Activated naive CD4-positive, alpha-beta T cell treated with anti-CD3 and anti-CD28 coated beads for 36 hours (primary cell): ENCODE results near the gene CLCN6. TPM values are rescaled to one million over a fixed set of nuclear protein-coding genes. Genes with fewer than 3 reads are reported as not detected.
A peak's percentile ranks its signal among the peaks of the same experiment; 100 is the strongest.

Experiments used
- CTCF ChIA-PET: fragments of 350-600 bp; sonication (Branson Sonifier 250); formaldehyde crosslinking; loops from one replicate; lab custom pipeline; 2021; ENCODE audit warnings: antibody characterized with exemption; lab: Charles Lee
- DNase-seq: peaks from one replicate; pipeline ENCODE4 v3.0.0-alpha.2; 2020
- H3K27ac Mint-ChIP-seq: one replicate; pipeline ENCODE4 v1.8.0; 2021; ENCODE audit warnings: mild to moderate bottlenecking, mixed read lengths
- H3K27me3 Mint-ChIP-seq: one replicate; pipeline ENCODE4 v1.8.0; 2021; ENCODE audit warnings: low read depth, mixed read lengths
- H3K36me3 Mint-ChIP-seq: one replicate; pipeline ENCODE4 v1.8.0; 2021; ENCODE audit warnings: low read depth, mixed read lengths
- H3K4me1 Mint-ChIP-seq: one replicate; pipeline ENCODE4 v1.8.0; 2021; ENCODE audit warnings: low read depth, mixed read lengths
- H3K4me3 Mint-ChIP-seq: one replicate; pipeline ENCODE4 v1.8.0; 2021; ENCODE audit warnings: mild to moderate bottlenecking, moderate library complexity, mixed read lengths
- H3K9me3 Mint-ChIP-seq: one replicate; pipeline ENCODE4 v1.8.0; 2021; ENCODE audit warnings: mixed read lengths
- intact Hi-C: fragments of 100-400 bp; cut with micrococcal nuclease; formaldehyde crosslinking; loops from one replicate; pipeline ENCODE4 v1.15.1; 2023
- total RNA-seq, 2 experiments: library from RNA; stranded (reverse); gene quantifications; one replicate each; pipeline ENCODE4 v1.2.3, GENCODE V29; 2021

The CLCN6 gene
- total RNA-seq, 2 experiments from 2014 or later: 11.3 to 11.6 TPM

GRCh38 chr1:11831945-11832725, 26.1 kb downstream of the CLCN6 start:
- H3K27me3 Mint-ChIP-seq: no peaks in the 10 kb centered on the region
- peaks cover 11% of the 10 kb centered on the region for H3K36me3 Mint-ChIP-seq
- intact Hi-C loops: no loop called here
- H3K9me3 Mint-ChIP-seq: no peaks in the 10 kb centered on the region
- CTCF ChIA-PET: interaction anchor here (1.5 kb wide), 1 partner anchor 60 kb away, joined by 3 read pairs; no protein-coding TSS in a partner anchor
- no peak overlapping the region for H3K4me3 Mint-ChIP-seq
- DNase-seq: no peak
- H3K4me1 Mint-ChIP-seq: no peaks in the 10 kb centered on the region
- no peak overlapping the region for H3K27ac Mint-ChIP-seq

GRCh38 chr1:11833497-11833896, 27.5 kb downstream of the CLCN6 start:
- no peak overlapping the region for H3K27ac Mint-ChIP-seq
- H3K36me3 Mint-ChIP-seq: peaks cover 12% of the 10 kb centered on the region
- no peaks in the 10 kb centered on the region for H3K27me3 Mint-ChIP-seq
- no peaks in the 10 kb centered on the region for H3K9me3 Mint-ChIP-seq
- intact Hi-C loops: no loop called here
- no peaks in the 10 kb centered on the region for H3K4me1 Mint-ChIP-seq
- H3K4me3 Mint-ChIP-seq: no peak overlapping the region
- CTCF ChIA-PET: no interaction called here
- no peak for DNase-seq

GRCh38 chr1:11833900-11834299, 27.9 kb downstream of the CLCN6 start:
- Mint-ChIP-seq H3K27me3 (no peaks in the 10 kb centered on the region), H3K4me1 (no peaks in the 10 kb centered on the region), H3K27ac (no peak overlapping the region), H3K9me3 (no peaks in the 10 kb centered on the region), H3K36me3 (peaks cover 14% of the 10 kb centered on the region), H3K4me3 (no peak overlapping the region)
- intact Hi-C loops: no loop called here
- CTCF ChIA-PET: no interaction called here
- DNase-seq: no peak

GRCh38 chr1:11835441-11836225, 29.6 kb downstream of the CLCN6 start:
- intact Hi-C loops: loop anchor here (5.0 kb wide), 1 partner anchor 132 kb away; no protein-coding TSS in a partner anchor
- Mint-ChIP-seq H3K4me1 (no peaks in the 10 kb centered on the region), H3K27me3 (no peaks in the 10 kb centered on the region), H3K9me3 (no peaks in the 10 kb centered on the region), H3K4me3 (no peak overlapping the region), H3K27ac (no peak overlapping the region), H3K36me3 (peaks cover 15% of the 10 kb centered on the region)
- DNase-seq: no peak
- CTCF ChIA-PET: interaction anchor here (0.7 to 1.0 kb wide), 2 partner anchors 9 to 28 kb away, joined by 3 to 4 read pairs; no protein-coding TSS in a partner anchor

GRCh38 chr1:11836955-11837766, 31.2 kb downstream of the CLCN6 start:
- no peak for DNase-seq
- peaks cover 20% of the 10 kb centered on the region for H3K36me3 Mint-ChIP-seq
- H3K9me3 Mint-ChIP-seq: no peaks in the 10 kb centered on the region
- intact Hi-C loops: loop anchor here (5.0 kb wide), 1 partner anchor 130 kb away; no protein-coding TSS in a partner anchor
- no peak overlapping the region for H3K27ac Mint-ChIP-seq
- no peak overlapping the region for H3K4me3 Mint-ChIP-seq
- CTCF ChIA-PET: interaction anchor here (0.9 to 1.6 kb wide), 7 partner anchors 26 to 130 kb away, joined by 3 to 7 read pairs (median 4); no protein-coding TSS in a partner anchor
- no peaks in the 10 kb centered on the region for H3K4me1 Mint-ChIP-seq
- H3K27me3 Mint-ChIP-seq: no peaks in the 10 kb centered on the region

- Mint-ChIP-seq H3K27me3 (no peaks in the 10 kb centered on the region), H3K4me1 (no peaks in the 10 kb centered on the region), H3K36me3 (peaks cover 23% of the 10 kb centered on the region), H3K9me3 (no peaks in the 10 kb centered on the region), H3K27ac (no peak overlapping the region), H3K4me3 (no peak overlapping the region)
- no peak for DNase-seq
- intact Hi-C loops: loop anchor here (1.0 to 5.0 kb wide), 3 partner anchors 55 to 129 kb away; no protein-coding TSS in a partner anchor
- CTCF ChIA-PET: interaction anchor here (0.6 to 1.6 kb wide), 17 partner anchors 13 to 430 kb away, joined by 3 to 7 read pairs (median 4); no protein-coding TSS in a partner anchor
These were observed 31.9 kb downstream of the CLCN6 start for GRCh38 chr1:11837767-11838348.

- intact Hi-C loops: loop anchor here (1.0 to 5.0 kb wide), 3 partner anchors 55 to 129 kb away; no protein-coding TSS in a partner anchor
- H3K27me3 Mint-ChIP-seq: no peaks in the 10 kb centered on the region
- CTCF ChIA-PET: interaction anchor here (0.6 to 1.4 kb wide), 16 partner anchors 13 to 430 kb away, joined by 3 to 6 read pairs (median 3); no protein-coding TSS in a partner anchor
- no peak overlapping the region for H3K27ac Mint-ChIP-seq
- DNase-seq: peak; percentile 83
- H3K9me3 Mint-ChIP-seq: no peaks in the 10 kb centered on the region
- H3K36me3 Mint-ChIP-seq: peaks cover 24% of the 10 kb centered on the region
- H3K4me1 Mint-ChIP-seq: no peaks in the 10 kb centered on the region
- H3K4me3 Mint-ChIP-seq: no peak overlapping the region
These were observed 32.6 kb downstream of the CLCN6 start for GRCh38 chr1:11838349-11839272.

GRCh38 chr1:11839727-11840705, 34.0 kb downstream of the CLCN6 start:
- CTCF ChIA-PET: interaction anchor here (1.3 kb wide), 1 partner anchor 12 kb away, joined by 3 read pairs; no protein-coding TSS in a partner anchor
- no peak for DNase-seq
- intact Hi-C loops: loop anchor here (5.0 kb wide), 1 partner anchor 127 kb away; no protein-coding TSS in a partner anchor
- H3K9me3 Mint-ChIP-seq: no peaks in the 10 kb centered on the region
- H3K4me1 Mint-ChIP-seq: no peaks in the 10 kb centered on the region
- no peaks in the 10 kb centered on the region for H3K27me3 Mint-ChIP-seq
- no peak overlapping the region for H3K4me3 Mint-ChIP-seq
- peaks cover 25% of the 10 kb centered on the region for H3K36me3 Mint-ChIP-seq
- H3K27ac Mint-ChIP-seq: no peak overlapping the region

- intact Hi-C loops: no loop called here
- CTCF ChIA-PET: interaction anchor here (1.3 to 1.6 kb wide), 2 partner anchors 14 to 51 kb away, joined by 3 to 7 read pairs; no protein-coding TSS in a partner anchor
- Mint-ChIP-seq H3K27me3 (no peaks in the 10 kb centered on the region), H3K9me3 (no peaks in the 10 kb centered on the region), H3K4me3 (no peak overlapping the region), H3K27ac (no peak overlapping the region), H3K4me1 (no peaks in the 10 kb centered on the region), H3K36me3 (peaks cover 27% of the 10 kb centered on the region)
- no peak for DNase-seq
These were observed 35.5 kb downstream of the CLCN6 start for GRCh38 chr1:11841245-11842153.
